ENCODE results near the gene TMEM147.

DNA sequence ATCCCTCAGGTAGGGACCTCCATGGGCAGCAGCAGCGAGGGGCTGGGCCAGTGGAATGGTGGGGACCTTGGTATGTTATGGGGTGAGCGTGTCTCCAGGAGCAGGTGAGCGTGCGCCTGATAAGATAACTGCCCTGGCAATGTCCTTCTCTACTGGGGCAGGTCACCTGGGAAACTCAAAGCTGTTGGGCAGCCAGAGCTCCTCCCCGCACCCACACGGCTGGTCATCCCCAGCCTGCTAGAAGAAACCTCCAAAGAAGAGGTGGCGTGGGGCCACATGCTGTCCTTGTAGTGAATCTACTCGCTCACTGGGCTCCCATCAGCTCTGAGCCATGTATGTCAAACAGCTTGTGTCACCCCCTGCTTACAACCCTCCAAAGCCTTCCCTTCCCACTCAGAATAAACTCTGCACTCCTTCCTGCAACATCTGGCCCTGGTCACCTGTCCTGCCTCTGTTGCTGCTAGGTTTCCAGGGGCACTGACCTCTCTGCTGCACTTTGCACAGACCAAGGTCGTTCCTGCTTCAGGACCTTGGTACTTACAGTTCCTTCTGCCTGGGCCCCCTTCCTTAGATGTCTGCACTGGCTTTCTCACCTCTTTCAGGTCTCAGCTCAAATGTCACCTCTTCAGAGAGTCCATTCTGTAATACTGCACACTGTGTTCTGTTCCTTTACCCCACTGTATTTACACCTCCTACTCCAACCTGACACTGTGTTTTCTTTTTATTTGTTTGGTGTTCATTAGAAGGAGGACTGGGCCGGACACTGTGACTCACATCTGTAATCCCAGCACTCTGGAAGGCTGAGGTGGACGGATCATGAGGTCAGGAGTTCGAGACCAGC lies 19.8 kb downstream of the TMEM147 start:
- TF ChIP-seq, protein P1, sequence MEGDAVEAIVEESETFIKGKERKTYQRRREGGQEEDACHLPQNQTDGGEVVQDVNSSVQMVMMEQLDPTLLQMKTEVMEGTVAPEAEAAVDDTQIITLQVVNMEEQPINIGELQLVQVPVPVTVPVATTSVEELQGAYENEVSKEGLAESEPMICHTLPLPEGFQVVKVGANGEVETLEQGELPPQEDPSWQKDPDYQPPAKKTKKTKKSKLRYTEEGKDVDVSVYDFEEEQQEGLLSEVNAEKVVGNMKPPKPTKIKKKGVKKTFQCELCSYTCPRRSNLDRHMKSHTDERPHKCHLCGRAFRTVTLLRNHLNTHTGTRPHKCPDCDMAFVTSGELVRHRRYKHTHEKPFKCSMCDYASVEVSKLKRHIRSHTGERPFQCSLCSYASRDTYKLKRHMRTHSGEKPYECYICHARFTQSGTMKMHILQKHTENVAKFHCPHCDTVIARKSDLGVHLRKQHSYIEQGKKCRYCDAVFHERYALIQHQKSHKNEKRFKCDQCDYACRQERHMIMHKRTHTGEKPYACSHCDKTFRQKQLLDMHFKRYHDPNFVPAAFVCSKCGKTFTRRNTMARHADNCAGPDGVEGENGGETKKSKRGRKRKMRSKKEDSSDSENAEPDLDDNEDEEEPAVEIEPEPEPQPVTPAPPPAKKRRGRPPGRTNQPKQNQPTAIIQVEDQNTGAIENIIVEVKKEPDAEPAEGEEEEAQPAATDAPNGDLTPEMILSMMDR (conservative IDR thresholded peaks at IDR 0.05 in 1 of 2, IDR thresholded peaks at IDR 0.05 in 1 of 2; ENCODE audit: extremely low read depth in 1 of 2, insufficient read depth in 1 of 2, low read depth in 1 of 2, low read length in 2 of 2), result no peak
- TF ChIP-seq EZH2 (IDR thresholded peaks at IDR 0.05; ENCODE audit: borderline replicate concordance, low read length), result no peak
